MM.1S (cell line): ENCODE data around the gene SCT.

Source experiments
- CTCF ChIP-seq: fragments of 300-600 bp; sonication (generic); IDR thresholded peaks from 2 replicates; pipeline ENCODE4 v1.5.1; 2016; ENCODE audit warnings: antibody characterized with exemption, low read length, mixed read lengths
- EZH2 ChIP-seq: fragments of 300-600 bp; sonication (generic); optimal IDR thresholded peaks from 2 replicates; pipeline ENCODE3; 2017; ENCODE audit warnings: low read depth, mild to moderate bottlenecking, antibody characterized with exemption, low read length, mixed read lengths

DNA sequence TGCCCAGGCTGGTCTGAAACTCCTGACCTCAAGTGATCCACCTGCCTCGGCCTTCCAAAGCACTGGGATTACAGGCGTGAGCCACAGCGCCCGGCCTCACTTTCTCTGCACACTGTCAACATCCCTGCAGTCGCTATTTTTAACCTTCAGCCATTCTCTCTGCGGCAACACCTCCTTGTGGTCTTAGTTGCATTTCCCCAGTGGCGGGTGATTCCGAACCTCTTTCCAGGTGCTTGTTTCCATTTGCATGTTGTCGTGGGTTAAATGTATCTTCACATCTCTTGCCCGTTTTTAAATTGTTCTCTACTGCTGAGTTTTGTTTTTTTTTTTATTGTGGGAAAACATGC is 2.2 kb upstream of the SCT start:
- TF ChIP-seq EZH2 (no peak), CTCF (peak; percentile 29)
